ENCODE measurements around the gene CSRP3.

The CSRP3 gene

GRCh38 chr11:19226378-19227195 lies 24.8 kb upstream of the CSRP3 start:
- Histone ChIP-seq H3K27ac (no peak overlapping the region), H3K9ac (no peak overlapping the region), H3K4me3 (no peak overlapping the region), H3K9me3 (no peaks in the 10 kb centered on the region), H3K36me3 (peaks cover 97% of the 10 kb centered on the region), H3K4me2 (no peak overlapping the region), H3K4me1 (no peaks in the 10 kb centered on the region), H4K20me1 (no peaks in the 10 kb centered on the region), H3K27me3 (no peaks in the 10 kb centered on the region)
- no peak for TF ChIP-seq Cebpa-rat (IDR thresholded peaks at IDR 0.05)

- H3K4me1 ChIP-seq: no peaks in the 10 kb centered on the region
- no peak overlapping the region for H3K9ac ChIP-seq
- H3K27me3 ChIP-seq: no peaks in the 10 kb centered on the region
- H3K4me2 ChIP-seq: no peak overlapping the region
- no peaks in the 10 kb centered on the region for H4K20me1 ChIP-seq
- peaks cover 88% of the 10 kb centered on the region for H3K36me3 ChIP-seq
- no peak overlapping the region for H3K4me3 ChIP-seq
- no peaks in the 10 kb centered on the region for H3K9me3 ChIP-seq
- no peak overlapping the region for H3K27ac ChIP-seq
- no peak for TF ChIP-seq Cebpa-rat (IDR thresholded peaks at IDR 0.05)
Measured at GRCh38 chr11:19225581-19225980, 23.8 kb upstream of the CSRP3 start.

GRCh38 chr11:19225123-19225522 lies 23.3 kb upstream of the CSRP3 start:
- no peak for TF ChIP-seq Cebpa-rat (IDR thresholded peaks at IDR 0.05)
- Histone ChIP-seq H4K20me1 (no peaks in the 10 kb centered on the region), H3K9ac (no peak overlapping the region), H3K4me2 (no peak overlapping the region), H3K27me3 (no peaks in the 10 kb centered on the region), H3K36me3 (peaks cover 84% of the 10 kb centered on the region), H3K9me3 (no peaks in the 10 kb centered on the region), H3K4me3 (no peak overlapping the region), H3K4me1 (no peaks in the 10 kb centered on the region), H3K27ac (no peak overlapping the region)

GRCh38 chr11:19220903-19221724 lies 19.3 kb upstream of the CSRP3 start:
- Histone ChIP-seq H3K9me3 (no peaks in the 10 kb centered on the region), H3K4me3 (no peak overlapping the region), H3K27me3 (no peaks in the 10 kb centered on the region), H3K27ac (no peak overlapping the region), H3K9ac (no peak overlapping the region), H4K20me1 (no peaks in the 10 kb centered on the region), H3K4me1 (no peaks in the 10 kb centered on the region), H3K36me3 (peaks cover 45% of the 10 kb centered on the region), H3K4me2 (no peak overlapping the region)
- no peak for TF ChIP-seq Cebpa-rat (IDR thresholded peaks at IDR 0.05)

- Histone ChIP-seq H3K4me2 (no peak overlapping the region), H3K9ac (no peak overlapping the region), H3K4me1 (no peaks in the 10 kb centered on the region), H3K9me3 (no peaks in the 10 kb centered on the region), H3K27ac (no peak overlapping the region), H3K4me3 (no peak overlapping the region), H4K20me1 (no peaks in the 10 kb centered on the region), H3K36me3 (peaks cover 25% of the 10 kb centered on the region), H3K27me3 (no peaks in the 10 kb centered on the region)
- TF ChIP-seq Cebpa-rat (IDR thresholded peaks at IDR 0.05): no peak
Measured at GRCh38 chr11:19218786-19219460, 17.1 kb upstream of the CSRP3 start.

GRCh38 chr11:19218216-19218615 lies 16.4 kb upstream of the CSRP3 start:
- Histone ChIP-seq H3K27me3 (no peaks in the 10 kb centered on the region), H4K20me1 (no peaks in the 10 kb centered on the region), H3K4me2 (no peak overlapping the region), H3K4me1 (no peaks in the 10 kb centered on the region), H3K4me3 (no peak overlapping the region), H3K27ac (no peak overlapping the region), H3K9me3 (no peaks in the 10 kb centered on the region), H3K36me3 (peaks cover 18% of the 10 kb centered on the region), H3K9ac (no peak overlapping the region)
- no peak for TF ChIP-seq Cebpa-rat (IDR thresholded peaks at IDR 0.05)

GRCh38 chr11:19216709-19217374 lies 15.1 kb upstream of the CSRP3 start:
- H3K4me1 ChIP-seq: no peaks in the 10 kb centered on the region
- no peak overlapping the region for H3K9ac ChIP-seq
- no peak overlapping the region for H3K27ac ChIP-seq
- H3K4me2 ChIP-seq: no peak overlapping the region
- 0 out of 2 replicates have a peak, but pooled peaks cover 4% of the 10 kb centered on the region for H3K36me3 ChIP-seq
- H3K4me3 ChIP-seq: no peak overlapping the region
- no peaks in the 10 kb centered on the region for H4K20me1 ChIP-seq
- no peak for TF ChIP-seq Cebpa-rat (IDR thresholded peaks at IDR 0.05)
- no peaks in the 10 kb centered on the region for H3K9me3 ChIP-seq
- no peaks in the 10 kb centered on the region for H3K27me3 ChIP-seq

- no peaks in the 10 kb centered on the region for H3K4me1 ChIP-seq
- H3K4me3 ChIP-seq: no peak overlapping the region
- H3K9ac ChIP-seq: no peak overlapping the region
- no peaks in the 10 kb centered on the region for H4K20me1 ChIP-seq
- H3K9me3 ChIP-seq: no peaks in the 10 kb centered on the region
- H3K27ac ChIP-seq: no peak overlapping the region
- no peaks in the 10 kb centered on the region for H3K36me3 ChIP-seq
- TF ChIP-seq Cebpa-rat (IDR thresholded peaks at IDR 0.05): no peak
- H3K27me3 ChIP-seq: no peaks in the 10 kb centered on the region
- no peak overlapping the region for H3K4me2 ChIP-seq
Measured at GRCh38 chr11:19216021-19216420, 14.2 kb upstream of the CSRP3 start.

- Histone ChIP-seq H3K27me3 (no peaks in the 10 kb centered on the region), H3K4me2 (no peak overlapping the region), H3K9ac (no peak overlapping the region), H3K27ac (no peak overlapping the region), H3K9me3 (no peaks in the 10 kb centered on the region), H3K4me1 (peaks cover 11% of the 10 kb centered on the region), H3K36me3 (no peaks in the 10 kb centered on the region), H4K20me1 (no peaks in the 10 kb centered on the region), H3K4me3 (no peak overlapping the region)
- no peak for TF ChIP-seq Cebpa-rat (IDR thresholded peaks at IDR 0.05)
Measured at GRCh38 chr11:19209617-19210370, 8.0 kb upstream of the CSRP3 start.
